Measurements from ENCODE around the gene LTBP2. TPM values are rescaled to one million over a fixed set of nuclear protein-coding genes. Genes with fewer than 3 reads are reported as not detected.

Gene LTBP2
- total RNA-seq, 1 experiment from 2014 or later: 30.0 TPM

DNA sequence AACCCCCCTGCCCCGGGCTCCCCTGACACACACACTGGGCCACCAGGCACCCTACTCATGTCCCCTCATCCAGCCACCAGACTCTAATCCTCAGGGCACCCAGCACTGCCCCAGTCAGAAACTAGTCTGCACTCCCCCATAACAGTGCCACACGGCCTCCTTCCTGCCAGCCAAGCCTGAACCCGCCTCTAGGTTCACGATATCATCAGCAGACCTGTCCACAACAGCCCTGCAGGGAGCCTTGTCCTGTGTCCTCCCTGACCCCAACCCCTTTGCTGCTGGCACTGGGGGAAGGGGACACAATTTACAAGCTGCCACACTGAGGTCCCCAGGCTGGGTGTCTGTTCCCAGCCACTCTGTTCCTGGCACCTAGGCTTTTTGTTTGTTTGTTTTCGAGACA is 33.6 kb downstream of the LTBP2 start:
- in situ Hi-C loops (cut with HindIII; ENCODE audit: low sequenced_read_pairs): no loop called here
- no peak for DNase-seq (ENCODE audit: low spot score)

DNA sequence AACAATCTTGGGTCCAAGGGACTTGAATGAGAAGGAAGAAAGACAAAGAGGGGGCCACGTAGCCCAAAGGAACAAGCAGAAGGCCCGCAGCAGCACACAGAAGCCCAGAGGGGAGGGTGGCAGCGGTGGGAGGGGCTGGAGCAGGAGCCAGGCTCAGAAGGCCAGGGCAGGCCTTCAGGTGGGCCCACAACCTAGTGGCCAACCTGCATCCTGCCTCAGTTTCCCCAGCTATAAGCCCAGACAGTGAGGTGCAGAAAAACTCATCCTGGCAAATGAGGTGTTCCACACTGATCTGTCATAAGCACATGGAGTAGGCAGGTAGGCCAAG is 34.1 kb downstream of the LTBP2 start:
- DNase-seq (ENCODE audit: low spot score): no peak
- in situ Hi-C loops (cut with HindIII; ENCODE audit: low sequenced_read_pairs): no loop called here

GRCh38 chr14:74577247-74577947 is 34.6 kb downstream of the LTBP2 start:
- in situ Hi-C loops (cut with HindIII; ENCODE audit: low sequenced_read_pairs): no loop called here
- DNase-seq (ENCODE audit: low spot score): peak; percentile 25

GRCh38 chr14:74575936-74576335 is 36.1 kb downstream of the LTBP2 start:
- no peak for DNase-seq (ENCODE audit: low spot score)
- in situ Hi-C loops (cut with HindIII; ENCODE audit: low sequenced_read_pairs): no loop called here

DNA sequence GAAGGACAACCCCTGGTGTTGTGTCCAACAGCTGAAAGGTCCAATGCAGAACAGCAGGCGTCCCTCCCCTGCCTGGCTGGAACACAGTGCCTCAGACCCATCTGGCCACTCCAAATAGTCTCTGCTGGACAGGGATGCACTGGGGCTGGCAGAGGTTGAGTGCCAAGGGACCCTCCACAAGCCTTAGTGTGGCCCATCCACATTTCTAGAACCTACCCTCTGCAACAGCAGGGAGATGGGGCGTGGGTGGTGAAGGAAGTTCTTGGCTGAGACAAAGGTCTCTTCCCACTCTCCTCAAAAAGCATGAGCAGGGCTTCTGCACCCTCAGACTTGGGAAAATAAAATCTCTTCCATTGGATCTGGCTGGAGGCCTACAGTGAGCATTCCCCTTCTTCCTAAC is 36.5 kb downstream of the LTBP2 start:
- in situ Hi-C loops (cut with HindIII; ENCODE audit: low sequenced_read_pairs): no loop called here
- no peak for DNase-seq (ENCODE audit: low spot score)

DNA sequence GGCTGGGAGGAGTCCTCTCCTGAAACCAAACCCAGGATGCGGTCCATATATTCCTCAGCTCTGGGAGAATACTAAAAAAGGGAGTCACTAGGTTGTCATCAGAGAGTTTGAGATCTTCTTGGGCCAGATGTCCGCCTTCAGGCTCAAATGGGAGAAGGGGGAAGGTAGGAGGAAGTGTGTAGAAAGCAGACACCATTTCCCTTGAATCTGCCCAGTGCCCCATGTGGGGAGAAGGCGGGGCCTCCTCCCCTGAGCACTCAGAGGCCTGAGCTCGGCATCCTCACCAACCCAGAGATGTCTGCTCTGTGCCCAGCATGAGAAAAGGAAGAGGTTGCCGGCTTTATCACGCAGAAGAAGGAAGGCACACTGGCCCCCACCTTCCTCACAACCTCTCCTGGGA is 37.3 kb downstream of the LTBP2 start:
- DNase-seq (ENCODE audit: low spot score): no peak
- in situ Hi-C loops (cut with HindIII; ENCODE audit: low sequenced_read_pairs): no loop called here

GRCh38 chr14:74574090-74574433 is 38.0 kb downstream of the LTBP2 start:
- DNase-seq (ENCODE audit: low spot score): no peak
- in situ Hi-C loops (cut with HindIII; ENCODE audit: low sequenced_read_pairs): no loop called here

DNA sequence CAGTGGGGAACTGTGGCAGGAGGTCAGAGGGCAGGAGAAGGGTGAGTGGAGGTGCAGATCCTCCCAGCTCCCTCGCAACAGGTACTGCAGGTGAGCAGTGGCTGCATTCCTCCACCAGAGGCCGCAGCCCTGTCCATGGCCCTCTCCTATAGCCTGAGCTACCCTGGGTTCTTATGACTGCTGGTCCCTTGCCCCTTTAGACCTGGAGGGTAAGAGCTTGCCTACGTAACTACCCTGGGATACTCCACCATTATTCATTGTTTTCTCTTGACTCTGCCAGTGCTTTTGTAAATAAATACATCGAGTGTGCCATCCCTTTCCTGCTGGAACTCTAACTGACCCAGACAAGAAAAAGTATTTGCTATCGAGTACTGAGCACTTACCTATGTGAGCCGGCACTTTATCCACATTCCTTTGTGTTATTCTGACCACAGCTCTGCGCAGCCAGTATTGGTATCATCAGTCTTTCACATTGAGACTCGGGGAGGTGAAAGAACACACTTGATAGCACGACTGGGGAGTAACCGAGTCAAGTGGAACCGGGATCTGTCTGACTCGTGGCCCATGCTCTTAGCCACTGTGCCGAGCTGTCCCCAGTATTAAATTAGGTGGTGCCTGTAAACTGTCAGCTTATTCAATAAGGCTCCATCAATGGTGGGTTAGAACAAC is 38.5 kb downstream of the LTBP2 start:
- no peak for DNase-seq (ENCODE audit: low spot score)
- in situ Hi-C loops (cut with HindIII; ENCODE audit: low sequenced_read_pairs): no loop called here

- no peak for DNase-seq (ENCODE audit: low spot score)
- in situ Hi-C loops (cut with HindIII; ENCODE audit: low sequenced_read_pairs): no loop called here
Measured at GRCh38 chr14:74572726-74573301, 39.2 kb downstream of the LTBP2 start.

- DNase-seq (ENCODE audit: low spot score): no peak
- in situ Hi-C loops (cut with HindIII; ENCODE audit: low sequenced_read_pairs): no loop called here
Measured at GRCh38 chr14:74571901-74572725, 39.9 kb downstream of the LTBP2 start.

- DNase-seq (ENCODE audit: low spot score): no peak
- in situ Hi-C loops (cut with HindIII; ENCODE audit: low sequenced_read_pairs): no loop called here
Measured at GRCh38 chr14:74571441-74571841, 40.6 kb downstream of the LTBP2 start.

- DNase-seq (ENCODE audit: low spot score): no peak
- in situ Hi-C loops (cut with HindIII; ENCODE audit: low sequenced_read_pairs): no loop called here
Measured at GRCh38 chr14:74570696-74571095, 41.3 kb downstream of the LTBP2 start.

DNA sequence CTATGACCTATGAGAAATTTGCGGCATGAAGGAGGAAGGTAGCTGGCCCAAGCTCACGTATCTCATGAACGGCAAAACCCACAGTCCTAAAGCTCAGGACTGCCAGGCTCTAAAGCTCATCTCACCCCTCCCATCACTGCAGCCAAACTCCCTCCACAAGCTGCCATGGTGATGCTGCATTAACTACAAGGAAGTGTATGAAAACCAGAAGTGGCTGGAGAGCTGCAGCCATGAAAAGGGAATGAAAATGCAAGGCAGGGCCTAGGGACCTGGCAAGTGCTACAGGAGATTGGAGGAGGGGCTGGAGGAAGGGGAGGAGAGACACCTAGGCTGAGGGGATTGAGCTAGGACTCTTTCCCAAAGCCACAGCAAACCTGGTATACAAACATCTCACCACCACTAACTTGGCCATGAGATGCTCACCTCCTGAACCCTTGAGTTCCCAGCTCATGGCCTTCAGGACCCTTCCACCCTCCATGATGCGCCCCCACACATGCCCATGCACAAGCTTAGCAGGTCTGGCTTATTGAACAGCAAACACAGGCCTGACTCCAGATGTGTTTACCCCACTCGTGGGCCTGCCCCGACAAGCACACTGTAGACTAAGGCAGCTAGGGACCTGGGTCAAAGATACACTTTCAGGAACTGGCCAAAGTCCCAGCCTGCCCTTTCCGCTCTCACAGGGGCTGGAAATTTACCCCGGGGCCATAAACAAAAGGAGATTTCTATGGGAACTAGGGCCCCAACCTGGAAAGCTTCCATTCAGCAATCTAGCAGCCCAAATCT is 42.0 kb downstream of the LTBP2 start:
- in situ Hi-C loops (cut with HindIII; ENCODE audit: low sequenced_read_pairs): no loop called here
- DNase-seq (ENCODE audit: low spot score): no peak

DNA sequence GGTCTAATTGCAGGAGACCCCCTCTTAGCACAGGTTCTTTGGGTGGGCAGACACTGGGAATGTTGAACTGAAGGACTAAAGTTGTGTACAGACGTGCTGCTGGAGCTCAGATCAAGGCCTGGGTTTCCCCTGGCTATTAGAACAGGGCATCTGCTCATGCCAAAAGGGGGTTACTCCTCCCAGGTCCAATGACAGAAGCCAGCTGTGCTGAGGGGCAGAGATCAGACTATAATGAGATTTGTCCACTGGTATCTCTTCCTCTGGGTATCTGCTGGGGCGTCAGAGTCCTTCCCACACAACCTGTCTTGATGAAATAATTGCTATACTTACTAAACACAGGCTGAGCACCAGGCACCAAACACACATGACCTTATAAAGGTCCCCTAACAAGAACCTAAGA is 42.6 kb downstream of the LTBP2 start:
- in situ Hi-C loops (cut with HindIII; ENCODE audit: low sequenced_read_pairs): no loop called here
- no peak for DNase-seq (ENCODE audit: low spot score)

DNA sequence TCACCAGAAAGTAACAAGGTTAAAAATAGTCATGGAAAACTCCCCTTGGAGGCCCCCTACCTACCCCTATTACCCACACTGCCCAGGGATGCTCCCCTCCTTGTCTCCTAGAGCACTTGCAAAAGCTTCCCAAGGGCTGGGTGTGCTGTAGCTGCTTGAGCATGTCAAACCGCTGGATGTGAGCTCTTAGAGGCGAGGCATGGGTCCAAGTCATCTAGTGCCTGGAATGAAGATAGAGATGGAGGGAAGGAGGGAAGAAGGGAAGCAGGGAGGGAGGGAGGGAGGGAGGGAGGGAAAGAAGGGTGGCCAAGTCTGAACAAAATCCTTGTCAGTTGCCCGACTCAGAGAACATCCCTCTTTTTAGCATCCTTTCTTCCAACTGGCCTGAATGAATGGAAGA is 43.1 kb downstream of the LTBP2 start:
- DNase-seq (ENCODE audit: low spot score): no peak
- in situ Hi-C loops (cut with HindIII; ENCODE audit: low sequenced_read_pairs): no loop called here

DNA sequence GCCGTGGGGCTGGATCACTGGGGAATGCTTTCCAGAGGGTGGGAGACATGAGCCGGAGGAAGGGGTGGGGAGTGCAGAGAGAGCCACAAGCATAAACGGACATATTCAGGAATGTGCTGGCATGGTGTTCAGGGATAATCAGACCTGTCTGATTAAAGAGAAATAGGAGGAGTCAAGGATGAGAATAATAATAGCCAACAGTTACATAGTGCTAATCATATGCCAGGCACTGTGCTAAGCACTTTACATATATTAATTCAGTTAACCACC is 43.7 kb downstream of the LTBP2 start:
- no peak for DNase-seq (ENCODE audit: low spot score)
- in situ Hi-C loops (cut with HindIII; ENCODE audit: low sequenced_read_pairs): no loop called here

DNA sequence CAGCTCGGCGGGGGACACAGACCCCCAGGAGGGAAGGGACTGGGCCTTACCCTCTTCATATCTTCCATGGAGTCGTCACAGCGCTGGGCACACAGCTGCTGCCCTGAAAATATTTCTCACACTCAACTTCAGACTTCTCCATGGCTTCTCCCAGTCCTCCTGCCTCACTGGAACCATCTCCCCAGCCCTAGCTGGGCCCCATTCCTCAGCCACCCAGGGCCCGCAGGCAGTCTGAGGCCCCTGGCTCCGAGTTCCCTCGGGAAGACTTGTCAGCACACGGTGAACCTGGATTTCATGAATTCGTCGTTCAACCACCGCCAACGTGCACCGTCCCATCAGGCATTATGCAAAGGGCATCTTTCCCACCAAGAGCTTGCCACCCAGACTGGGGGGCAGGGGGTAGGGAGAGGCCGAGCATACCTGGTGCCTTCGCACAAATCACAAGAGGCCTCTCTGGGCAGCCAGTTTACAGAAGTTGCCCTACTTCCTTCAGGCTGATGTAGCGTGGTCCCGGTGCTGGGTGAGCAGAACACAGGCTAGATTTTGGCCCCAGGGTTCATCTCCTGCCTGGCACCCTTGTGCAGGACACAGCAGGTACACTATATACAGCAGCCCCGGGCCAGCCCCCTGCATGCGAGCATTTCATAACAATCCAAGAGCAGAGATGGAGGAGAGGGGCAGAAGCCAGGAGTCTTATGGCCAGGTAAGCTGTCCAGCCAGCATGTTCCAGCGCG is 44.2 kb downstream of the LTBP2 start:
- no peak for DNase-seq (ENCODE audit: low spot score)
- in situ Hi-C loops (cut with HindIII; ENCODE audit: low sequenced_read_pairs): no loop called here

DNA sequence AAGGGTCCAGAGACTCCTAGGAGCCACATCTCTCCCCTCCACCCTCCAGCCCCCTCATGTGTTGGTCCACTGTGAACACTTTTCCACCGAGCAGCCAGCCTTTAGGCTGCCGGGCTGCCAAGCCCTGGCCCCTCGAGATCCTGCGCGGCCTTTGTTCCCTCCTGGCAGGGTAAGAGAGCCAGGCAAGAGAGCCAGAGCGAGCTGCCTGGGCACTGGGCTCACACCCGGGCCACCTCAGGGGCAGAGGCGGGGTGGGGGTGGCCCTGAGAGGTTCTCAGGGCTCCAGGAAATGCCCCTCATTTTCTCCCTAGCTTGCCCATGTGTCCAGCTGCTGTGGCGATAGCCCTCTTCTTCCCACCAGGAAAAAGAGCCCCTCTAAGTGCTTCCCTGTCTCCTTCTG is 44.8 kb downstream of the LTBP2 start:
- in situ Hi-C loops (cut with HindIII; ENCODE audit: low sequenced_read_pairs): no loop called here
- no peak for DNase-seq (ENCODE audit: low spot score)

Measured in G401 (cell line).